ENCODE measurements around the gene ULK4.

Gene ULK4

GRCh38 chr3:41241161-41241560, 720.7 kb downstream of the ULK4 start:
- Histone ChIP-seq H2BK5ac (ENCODE audit: low read length) (no peak overlapping the region), H2AK5ac (ENCODE audit: low read length) (no peak overlapping the region), H3K27me3 (ENCODE audit: insufficient read depth, low read length, poor library complexity) (no peaks in the 10 kb centered on the region), H4K8ac (ENCODE audit: low read depth, low read length) (no peak overlapping the region), H3K4me1 (ENCODE audit: control insufficient read depth, low read depth, low read length) (no peaks in the 10 kb centered on the region), H3K18ac (ENCODE audit: low read length) (no peak overlapping the region), H4K5ac (ENCODE audit: low read length) (no peak overlapping the region), H3K4me2 (ENCODE audit: low read length) (no peak overlapping the region), H3K56ac (ENCODE audit: low read length) (no peak overlapping the region), H3K9ac (ENCODE audit: low read length) (no peak overlapping the region), H3K4me3 (ENCODE audit: low read length) (no peak overlapping the region), H3K79me2 (ENCODE audit: control insufficient read depth, insufficient read depth, low read length) (no peaks in the 10 kb centered on the region), H2BK120ac (ENCODE audit: low read depth, low read length) (no peak overlapping the region), H3K27ac (ENCODE audit: low read depth, low read length) (no peak overlapping the region), H3K36me3 (ENCODE audit: control insufficient read depth, insufficient read depth, low read length) (peaks cover 12% of the 10 kb centered on the region), H3K79me1 (ENCODE audit: low read length) (peaks cover 6% of the 10 kb centered on the region), H2BK15ac (replicated peaks; ENCODE audit: low read depth) (no peak overlapping the region), H3K4ac (ENCODE audit: low read depth, low read length) (no peak overlapping the region), H3K23ac (ENCODE audit: low read length) (no peak overlapping the region)
- no CpG with 5 or more reads among the region's 4 CpGs for WGBS (ENCODE audit: extremely low coverage, insufficient coverage, low lambda C conversion rate)
- no peak for DNase-seq

GRCh38 chr3:41239587-41239986, 722.3 kb downstream of the ULK4 start:
- no peak overlapping the region for H2BK5ac ChIP-seq (ENCODE audit: low read length)
- H3K4me1 ChIP-seq (ENCODE audit: control insufficient read depth, low read depth, low read length) = no peaks in the 10 kb centered on the region
- no peak overlapping the region for H3K4ac ChIP-seq (ENCODE audit: low read depth, low read length)
- no peak overlapping the region for H4K5ac ChIP-seq (ENCODE audit: low read length)
- no peak overlapping the region for H3K4me3 ChIP-seq (ENCODE audit: low read length)
- no peak overlapping the region for H2BK15ac ChIP-seq (replicated peaks; ENCODE audit: low read depth)
- no CpG with 5 or more reads among the region's 2 CpGs for WGBS (ENCODE audit: extremely low coverage, insufficient coverage, low lambda C conversion rate)
- H2AK5ac ChIP-seq (ENCODE audit: low read length) = no peak overlapping the region
- no peak overlapping the region for H3K18ac ChIP-seq (ENCODE audit: low read length)
- H3K23ac ChIP-seq (ENCODE audit: low read length) = no peak overlapping the region
- no peak overlapping the region for H3K4me2 ChIP-seq (ENCODE audit: low read length)
- no peak overlapping the region for H2BK120ac ChIP-seq (ENCODE audit: low read depth, low read length)
- H3K27ac ChIP-seq (ENCODE audit: low read depth, low read length) = no peak overlapping the region
- H3K79me2 ChIP-seq (ENCODE audit: control insufficient read depth, insufficient read depth, low read length) = no peaks in the 10 kb centered on the region
- H3K27me3 ChIP-seq (ENCODE audit: insufficient read depth, low read length, poor library complexity) = no peaks in the 10 kb centered on the region
- H3K9ac ChIP-seq (ENCODE audit: low read length) = no peak overlapping the region
- no peak overlapping the region for H3K56ac ChIP-seq (ENCODE audit: low read length)
- peaks cover 12% of the 10 kb centered on the region for H3K36me3 ChIP-seq (ENCODE audit: control insufficient read depth, insufficient read depth, low read length)
- DNase-seq = no peak
- H3K79me1 ChIP-seq (ENCODE audit: low read length) = peaks cover 6% of the 10 kb centered on the region
- H4K8ac ChIP-seq (ENCODE audit: low read depth, low read length) = no peak overlapping the region

GRCh38 chr3:41237907-41238306, 724.0 kb downstream of the ULK4 start:
- no peaks in the 10 kb centered on the region for H3K4me1 ChIP-seq (ENCODE audit: control insufficient read depth, low read depth, low read length)
- WGBS (ENCODE audit: extremely low coverage, insufficient coverage, low lambda C conversion rate) = no CpG with 5 or more reads among the region's 3 CpGs

GRCh38 chr3:41236228-41236627, 725.7 kb downstream of the ULK4 start:
- H3K4me1 ChIP-seq (ENCODE audit: control insufficient read depth, low read depth, low read length) = no peaks in the 10 kb centered on the region
- peaks cover 11% of the 10 kb centered on the region for H3K79me1 ChIP-seq (ENCODE audit: low read length)
- no peak overlapping the region for H3K9ac ChIP-seq (ENCODE audit: low read length)
- no peaks in the 10 kb centered on the region for H3K27me3 ChIP-seq (ENCODE audit: insufficient read depth, low read length, poor library complexity)
- no peak overlapping the region for H2BK120ac ChIP-seq (ENCODE audit: low read depth, low read length)
- no peak overlapping the region for H3K18ac ChIP-seq (ENCODE audit: low read length)
- no peak overlapping the region for H3K27ac ChIP-seq (ENCODE audit: low read depth, low read length)
- no peak overlapping the region for H2BK15ac ChIP-seq (replicated peaks; ENCODE audit: low read depth)
- no peak for DNase-seq
- no peak overlapping the region for H2AK5ac ChIP-seq (ENCODE audit: low read length)
- H3K4me3 ChIP-seq (ENCODE audit: low read length) = no peak overlapping the region
- H3K36me3 ChIP-seq (ENCODE audit: control insufficient read depth, insufficient read depth, low read length) = peaks cover 17% of the 10 kb centered on the region
- H4K5ac ChIP-seq (ENCODE audit: low read length) = no peak overlapping the region
- H4K8ac ChIP-seq (ENCODE audit: low read depth, low read length) = no peak overlapping the region
- H3K4ac ChIP-seq (ENCODE audit: low read depth, low read length) = no peak overlapping the region
- H3K23ac ChIP-seq (ENCODE audit: low read length) = no peak overlapping the region
- H2BK5ac ChIP-seq (ENCODE audit: low read length) = no peak overlapping the region
- no CpG with 5 or more reads among the region's 2 CpGs for WGBS (ENCODE audit: extremely low coverage, insufficient coverage, low lambda C conversion rate)
- no peak overlapping the region for H3K4me2 ChIP-seq (ENCODE audit: low read length)
- H3K56ac ChIP-seq (ENCODE audit: low read length) = no peak overlapping the region
- H3K79me2 ChIP-seq (ENCODE audit: control insufficient read depth, insufficient read depth, low read length) = no peaks in the 10 kb centered on the region

More at GRCh38 chr3:41237907-41238306, 724.0 kb downstream of the ULK4 start:
- Histone ChIP-seq H3K23ac (ENCODE audit: low read length) (no peak overlapping the region), H3K79me2 (ENCODE audit: control insufficient read depth, insufficient read depth, low read length) (no peaks in the 10 kb centered on the region), H3K18ac (ENCODE audit: low read length) (no peak overlapping the region), H3K56ac (ENCODE audit: low read length) (no peak overlapping the region), H3K4me3 (ENCODE audit: low read length) (no peak overlapping the region), H4K5ac (ENCODE audit: low read length) (no peak overlapping the region), H2BK120ac (ENCODE audit: low read depth, low read length) (no peak overlapping the region), H3K4me2 (ENCODE audit: low read length) (no peak overlapping the region), H3K27ac (ENCODE audit: low read depth, low read length) (no peak overlapping the region), H3K9ac (ENCODE audit: low read length) (no peak overlapping the region), H3K27me3 (ENCODE audit: insufficient read depth, low read length, poor library complexity) (no peaks in the 10 kb centered on the region), H3K4ac (ENCODE audit: low read depth, low read length) (no peak overlapping the region), H4K8ac (ENCODE audit: low read depth, low read length) (no peak overlapping the region), H2BK5ac (ENCODE audit: low read length) (no peak overlapping the region), H2AK5ac (ENCODE audit: low read length) (no peak overlapping the region), H3K79me1 (ENCODE audit: low read length) (peaks cover 10% of the 10 kb centered on the region), H2BK15ac (replicated peaks; ENCODE audit: low read depth) (no peak overlapping the region), H3K36me3 (ENCODE audit: control insufficient read depth, insufficient read depth, low read length) (peaks cover 17% of the 10 kb centered on the region)
- DNase-seq = no peak

GRCh38 chr3:41234823-41235721, 726.8 kb downstream of the ULK4 start:
- no peak overlapping the region for H3K4me3 ChIP-seq (ENCODE audit: low read length)
- no peak overlapping the region for H2BK5ac ChIP-seq (ENCODE audit: low read length)
- H2AK5ac ChIP-seq (ENCODE audit: low read length) = no peak overlapping the region
- no peak overlapping the region for H2BK15ac ChIP-seq (replicated peaks; ENCODE audit: low read depth)
- H4K8ac ChIP-seq (ENCODE audit: low read depth, low read length) = no peak overlapping the region
- H3K4me2 ChIP-seq (ENCODE audit: low read length) = no peak overlapping the region
- no peaks in the 10 kb centered on the region for H3K79me2 ChIP-seq (ENCODE audit: control insufficient read depth, insufficient read depth, low read length)
- no peak overlapping the region for H4K5ac ChIP-seq (ENCODE audit: low read length)
- H3K9ac ChIP-seq (ENCODE audit: low read length) = no peak overlapping the region
- no peak overlapping the region for H3K56ac ChIP-seq (ENCODE audit: low read length)
- H3K36me3 ChIP-seq (ENCODE audit: control insufficient read depth, insufficient read depth, low read length) = peaks cover 16% of the 10 kb centered on the region
- H3K27me3 ChIP-seq (ENCODE audit: insufficient read depth, low read length, poor library complexity) = no peaks in the 10 kb centered on the region
- H3K23ac ChIP-seq (ENCODE audit: low read length) = no peak overlapping the region
- no peak overlapping the region for H3K27ac ChIP-seq (ENCODE audit: low read depth, low read length)
- no peak overlapping the region for H3K4ac ChIP-seq (ENCODE audit: low read depth, low read length)
- H3K79me1 ChIP-seq (ENCODE audit: low read length) = peaks cover 13% of the 10 kb centered on the region
- H2BK120ac ChIP-seq (ENCODE audit: low read depth, low read length) = no peak overlapping the region
- no peaks in the 10 kb centered on the region for H3K4me1 ChIP-seq (ENCODE audit: control insufficient read depth, low read depth, low read length)
- H3K18ac ChIP-seq (ENCODE audit: low read length) = no peak overlapping the region
- no peak for DNase-seq
- WGBS (ENCODE audit: extremely low coverage, insufficient coverage, low lambda C conversion rate) = no CpG with 5 or more reads among the region's 6 CpGs

Measured in mesendoderm (in vitro differentiated cells).